GM20431 (cell line): ENCODE measurements around the gene KANK4.

Experiments used
- in situ Hi-C: fragments of 300-500 bp; cut with MseI, MboI; formaldehyde crosslinking; loops from one replicate; pipeline ENCODE4 v1.15.0; 2020; ENCODE audit warnings: low sequenced_read_pairs; ENCODE audit not compliant: unreplicated experiment

Gene KANK4

GRCh38 chr1:62307895-62308492 lies 11.2 kb downstream of the KANK4 start:
- in situ Hi-C loops, result no loop called here

DNA sequence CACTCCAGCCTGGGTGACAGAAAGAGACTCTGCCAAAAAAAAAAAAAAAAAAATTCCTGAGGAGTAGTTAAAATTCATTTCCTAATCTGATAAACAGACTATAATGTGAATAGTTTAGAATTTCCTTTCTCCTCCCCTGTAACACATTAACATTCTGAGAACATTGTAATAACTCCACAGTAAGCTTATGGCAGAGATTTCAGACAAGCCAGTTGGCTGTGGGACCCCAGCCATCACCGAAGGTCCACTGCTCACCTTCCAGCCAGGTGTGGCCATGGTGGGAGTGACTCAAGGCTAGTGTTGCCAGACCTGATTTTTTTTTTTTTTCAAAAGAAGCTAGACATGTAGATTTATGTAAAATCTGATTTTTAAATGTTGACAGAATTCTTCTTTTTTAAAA lies 11.8 kb downstream of the KANK4 start:
- in situ Hi-C loops, result no loop called here

DNA sequence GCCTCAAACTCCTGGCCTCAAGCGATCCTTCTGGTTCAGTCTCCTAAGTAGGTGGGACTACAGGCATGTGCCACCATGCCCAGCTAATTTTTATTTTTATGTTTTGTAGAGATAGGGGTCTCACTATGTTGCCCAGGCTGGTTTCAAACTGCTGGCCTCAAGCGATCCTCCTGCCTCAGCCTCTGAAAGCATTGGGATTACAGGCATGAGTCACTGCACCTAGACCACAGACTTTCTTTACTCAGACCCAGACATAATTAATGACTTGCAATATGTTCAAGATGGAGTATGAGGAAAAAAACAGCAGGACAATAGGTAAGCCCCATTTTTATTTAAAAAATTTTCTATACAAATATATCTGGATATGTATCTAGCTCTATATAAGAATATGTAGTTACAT lies 13.2 kb downstream of the KANK4 start:
- in situ Hi-C loops, result no loop called here

GRCh38 chr1:62304975-62305374 lies 14.3 kb downstream of the KANK4 start:
- in situ Hi-C loops, result no loop called here

GRCh38 chr1:62304515-62304914 lies 14.7 kb downstream of the KANK4 start:
- in situ Hi-C loops, result no loop called here

DNA sequence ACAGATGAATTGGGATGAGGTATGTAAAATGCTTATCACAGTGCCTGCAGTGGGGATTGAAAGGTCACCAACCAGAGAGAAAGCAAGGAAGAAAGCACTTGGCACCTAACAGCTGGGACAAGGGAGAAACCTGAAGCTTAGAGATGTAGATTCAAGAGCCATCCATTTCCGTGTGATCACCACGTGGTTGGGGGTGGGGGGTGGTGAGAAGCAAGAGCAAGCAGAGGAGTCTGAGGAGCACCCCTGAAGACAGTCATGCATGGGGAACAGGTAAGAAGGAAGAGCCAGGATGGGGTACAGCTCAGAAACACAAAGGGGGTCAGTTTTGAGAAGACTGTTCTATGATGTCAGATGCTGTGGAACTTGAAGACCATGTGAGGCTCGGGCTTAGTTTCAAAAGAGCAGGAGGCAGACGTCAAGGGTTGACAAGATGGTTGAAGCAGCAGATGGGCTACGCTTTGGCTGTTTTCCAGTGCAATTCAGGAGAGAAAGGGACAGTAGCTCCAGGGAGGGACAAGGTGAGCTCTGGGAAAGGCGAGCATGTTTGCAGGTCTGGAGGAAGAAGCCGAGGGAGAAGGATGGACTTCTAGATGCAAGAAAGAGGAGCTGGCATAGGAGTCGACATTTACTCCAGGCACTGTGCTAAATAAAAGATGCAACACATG lies 17.4 kb downstream of the KANK4 start:
- in situ Hi-C loops, result no loop called here

- in situ Hi-C loops, result no loop called here
Observed at GRCh38 chr1:62299426-62300200, 19.6 kb downstream of the KANK4 start.

DNA sequence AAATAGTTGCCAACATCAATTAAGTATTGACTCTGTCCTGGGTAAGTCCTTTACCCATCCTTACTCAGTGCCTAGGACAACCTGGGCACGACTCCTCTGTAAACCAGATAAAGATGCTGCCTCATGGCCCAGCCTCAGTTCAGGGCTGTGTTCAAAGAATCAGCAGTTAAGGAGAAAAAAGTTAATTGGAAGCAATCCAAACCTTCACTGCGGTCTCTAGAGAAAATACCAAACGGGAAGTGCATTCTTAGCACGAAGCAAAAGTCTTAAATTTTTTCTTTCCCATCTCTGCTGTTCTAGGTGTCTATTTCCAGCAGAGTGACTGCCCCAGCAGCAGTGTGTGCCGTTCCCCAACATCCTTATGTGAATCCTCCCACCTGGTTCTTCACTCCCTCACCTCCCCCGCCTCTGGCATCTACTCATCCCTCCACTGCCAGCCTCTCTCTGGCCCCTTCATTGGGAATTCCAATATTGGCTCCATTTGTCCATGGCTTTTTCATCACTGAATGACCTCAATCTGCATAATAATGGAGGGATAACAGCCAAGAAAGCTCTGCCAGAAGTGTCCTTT lies 23.2 kb downstream of the KANK4 start:
- in situ Hi-C loops, result no loop called here

DNA sequence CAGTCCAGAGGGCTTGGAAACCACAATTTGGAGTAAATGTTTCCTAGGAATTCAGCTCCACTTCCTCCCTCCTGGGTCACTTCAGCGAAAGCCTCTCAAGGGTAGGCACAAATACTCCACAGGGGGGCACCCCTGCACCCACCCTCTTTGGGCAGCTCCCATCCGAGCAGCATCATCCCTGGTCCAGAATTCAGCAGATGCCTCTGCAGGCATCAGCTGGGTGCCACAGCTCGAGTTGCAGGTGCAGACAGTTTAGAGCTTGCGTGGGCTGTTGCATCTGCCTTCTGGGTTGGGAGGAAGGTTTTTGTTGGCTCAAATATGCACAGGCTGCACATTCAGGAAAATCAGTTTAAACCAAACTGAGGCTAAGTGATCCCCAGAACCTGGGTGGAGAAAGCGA lies 25.0 kb downstream of the KANK4 start:
- in situ Hi-C loops, result no loop called here

GRCh38 chr1:62288662-62289061 lies 30.6 kb downstream of the KANK4 start:
- in situ Hi-C loops, result no loop called here

DNA sequence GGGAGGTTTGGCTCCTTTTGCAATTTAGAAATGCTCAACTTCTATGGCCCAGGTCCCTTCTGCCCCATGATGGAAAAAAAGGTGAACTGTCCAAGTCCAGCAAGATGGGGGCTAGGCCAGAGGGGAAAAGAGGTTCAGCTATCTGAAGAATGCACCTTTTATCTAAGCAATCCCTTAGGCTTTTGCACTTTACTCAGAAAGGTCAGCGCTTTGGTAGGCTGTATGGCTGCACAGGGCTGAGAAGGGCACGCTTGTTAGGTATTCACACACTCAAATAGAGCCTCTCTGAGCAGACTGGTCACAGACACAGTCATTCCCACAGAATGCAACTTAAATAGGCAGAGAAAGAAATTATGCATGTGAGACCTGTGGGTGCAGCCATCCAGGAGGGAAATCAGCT lies 31.0 kb downstream of the KANK4 start:
- in situ Hi-C loops, result no loop called here

DNA sequence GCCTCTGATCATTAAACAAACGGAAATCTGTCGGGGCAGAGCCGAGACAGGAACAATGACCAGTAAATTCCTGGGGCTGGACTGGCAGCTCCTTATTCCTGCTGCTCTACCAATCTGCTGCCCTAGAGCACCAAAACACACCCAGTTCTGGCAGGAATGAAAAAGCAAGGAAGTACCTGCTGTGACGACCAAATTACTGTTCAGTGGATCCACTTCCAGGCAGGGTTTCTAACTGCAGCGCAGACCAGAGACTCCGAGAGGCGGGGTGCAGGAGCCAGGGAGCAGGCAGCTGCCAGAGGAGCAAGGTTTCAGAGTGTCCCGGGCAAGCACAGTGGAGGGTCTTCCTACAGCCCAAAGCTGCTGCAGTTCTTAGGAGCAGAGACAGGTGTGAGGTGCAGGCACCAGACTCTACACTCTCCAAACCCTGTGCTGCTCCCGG lies 32.4 kb downstream of the KANK4 start:
- in situ Hi-C loops, result no loop called here

- in situ Hi-C loops, result no loop called here
Observed at GRCh38 chr1:62285984-62286785, 33.0 kb downstream of the KANK4 start.

- in situ Hi-C loops, result no loop called here
Observed at GRCh38 chr1:62285440-62285839, 33.8 kb downstream of the KANK4 start.

GRCh38 chr1:62283986-62284385 lies 35.2 kb downstream of the KANK4 start:
- in situ Hi-C loops, result no loop called here

GRCh38 chr1:62282909-62283755 lies 36.1 kb downstream of the KANK4 start:
- in situ Hi-C loops, result no loop called here

GRCh38 chr1:62281922-62282555 lies 37.2 kb downstream of the KANK4 start:
- in situ Hi-C loops, result no loop called here

DNA sequence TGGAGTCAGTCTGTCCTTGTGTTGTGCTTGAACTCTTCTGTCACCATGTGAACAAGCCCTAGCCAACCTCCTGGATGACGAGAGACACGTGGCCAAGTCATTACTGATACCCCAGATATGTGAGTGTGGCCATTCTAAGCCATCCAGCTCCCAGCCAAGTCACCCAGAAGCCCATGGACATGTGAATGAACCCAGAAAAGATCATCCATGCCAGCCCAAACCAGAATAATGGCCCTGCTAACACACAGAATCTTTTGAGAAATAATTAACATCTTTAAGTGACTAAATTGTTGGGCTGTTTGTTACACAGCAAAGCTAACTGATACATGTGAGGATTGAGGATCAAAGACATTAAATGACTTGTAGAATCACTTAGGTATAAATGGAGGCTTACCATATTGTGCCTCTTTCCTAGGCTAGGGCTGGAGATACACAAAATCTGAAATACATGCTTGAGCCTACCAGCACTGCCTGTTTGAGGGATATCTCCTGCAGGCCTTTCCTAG lies 38.2 kb downstream of the KANK4 start:
- in situ Hi-C loops, result no loop called here

- in situ Hi-C loops, result no loop called here
Observed at GRCh38 chr1:62280150-62280549, 39.1 kb downstream of the KANK4 start.
